ENCODE measurements around the gene ANKZF1.

ANKZF1 gene

GRCh38 chr2:219207134-219207883 lies 22.3 kb upstream of the ANKZF1 start:
- DNase-seq (ENCODE audit: low spot score), result no peak

GRCh38 chr2:219207884-219208740 lies 21.5 kb upstream of the ANKZF1 start:
- no peak for DNase-seq (ENCODE audit: low spot score)

- no peak for DNase-seq (ENCODE audit: low spot score)
These were observed 20.1 kb upstream of the ANKZF1 start for GRCh38 chr2:219209236-219210195.

GRCh38 chr2:219210196-219210885 lies 19.3 kb upstream of the ANKZF1 start:
- DNase-seq (ENCODE audit: low spot score), result no peak

GRCh38 chr2:219210886-219211362 lies 18.7 kb upstream of the ANKZF1 start:
- no peak for DNase-seq (ENCODE audit: low spot score)

GRCh38 chr2:219213026-219213415 lies 16.6 kb upstream of the ANKZF1 start:
- no peak for DNase-seq (ENCODE audit: low spot score)

GRCh38 chr2:219213486-219214071 lies 16.0 kb upstream of the ANKZF1 start:
- no peak for DNase-seq (ENCODE audit: low spot score)

GRCh38 chr2:219214141-219214540 lies 15.5 kb upstream of the ANKZF1 start:
- DNase-seq (ENCODE audit: low spot score), result no peak

GRCh38 chr2:219214786-219215185 lies 14.8 kb upstream of the ANKZF1 start:
- DNase-seq (ENCODE audit: low spot score), result no peak

GRCh38 chr2:219215871-219216534 lies 13.6 kb upstream of the ANKZF1 start:
- DNase-seq (ENCODE audit: low spot score), result no peak

GRCh38 chr2:219216535-219216915 lies 13.1 kb upstream of the ANKZF1 start:
- no peak for DNase-seq (ENCODE audit: low spot score)

GRCh38 chr2:219218217-219218731 lies 11.3 kb upstream of the ANKZF1 start:
- peak; percentile 72 for DNase-seq (ENCODE audit: low spot score)

- DNase-seq (ENCODE audit: low spot score), result peak; percentile 98
These were observed 10.6 kb upstream of the ANKZF1 start, which contains the start of gene ABCB6 for GRCh38 chr2:219218732-219219701. TSS of gene ABCB6 (minus strand) at chr2:219218958. CDS start at chr2:219218673, 285 bp downstream.

- no peak for DNase-seq (ENCODE audit: low spot score)
These were observed 9.6 kb upstream of the ANKZF1 start for GRCh38 chr2:219219784-219220532.

- no peak for DNase-seq (ENCODE audit: low spot score)
These were observed 8.8 kb upstream of the ANKZF1 start for GRCh38 chr2:219220652-219221402.

GRCh38 chr2:219221957-219222518 lies 7.6 kb upstream of the ANKZF1 start:
- DNase-seq (ENCODE audit: low spot score), result peak; percentile 48
